CD4-positive, alpha-beta T cell (primary cell): ENCODE results near the gene L3HYPDH. TPM values are rescaled to one million over a fixed set of nuclear protein-coding genes. Genes with fewer than 3 reads are reported as not detected.

Experiments used
- ATAC-seq: fragments of 200-7000 bp; cut with Tn5 transposase; one replicate; pipeline ENCODE4 v1.10.0; 2022; ENCODE audit warnings: mild to moderate bottlenecking; ENCODE audit not compliant: poor library complexity
- CTCF ChIA-PET: fragments of 350-600 bp; sonication (Branson Sonifier 250); formaldehyde crosslinking; loops from one replicate; lab custom pipeline; 2021; ENCODE audit warnings: antibody characterized with exemption, inconsistent platforms; lab: Charles Lee
- POLR2A ChIA-PET: fragments of 350-600 bp; sonication (Branson Sonifier 250); formaldehyde crosslinking; loops from one replicate; lab custom pipeline; 2021; ENCODE audit warnings: antibody characterized with exemption, inconsistent platforms; lab: Charles Lee
- DNase-seq, 14 experiments: peaks; one replicate each; pipeline ENCODE4 v3.0.0-alpha.2; 2013 to 2020; ENCODE audit warnings: mixed read lengths in 2 of 14
- H3K27ac ChIP-seq, 2 donors: one replicate each; pipeline versions ENCODE4 v1.5.1 to v1.7.0; 2013; ENCODE audit warnings: low read length in 2 of 2, low read depth in 1 of 2, mild to moderate bottlenecking in 1 of 2
- H3K27me3 ChIP-seq, 2 experiments: 1 replicate in 1 of 2; 2 replicates in 1 of 2; pipeline versions ENCODE4 v1.6.1 to v1.7.0; 2013; ENCODE audit warnings: low read length in 2 of 2, control low read depth in 1 of 2, mild to moderate bottlenecking in 1 of 2, moderate library complexity in 1 of 2; ENCODE audit not compliant: insufficient read depth in 2 of 2, control insufficient read depth in 1 of 2
- H3K36me3 ChIP-seq: one replicate; pipeline ENCODE4 v1.6.1; 2013; ENCODE audit warnings: low read length, control low read depth; ENCODE audit not compliant: insufficient read depth
- H3K4me1 ChIP-seq: one replicate; pipeline ENCODE4 v1.6.1; 2013; ENCODE audit warnings: low read length, control low read depth; ENCODE audit not compliant: insufficient read depth
- H3K4me3 ChIP-seq: one replicate; pipeline ENCODE4 v1.5.1; 2013; ENCODE audit warnings: mild to moderate bottlenecking, low read length, moderate library complexity
- H3K9me3 ChIP-seq, 2 experiments: 1 replicate in 1 of 2; 2 replicates in 1 of 2; pipeline versions ENCODE4 v1.6.1 to v1.7.0; 2013; ENCODE audit warnings: low read length in 2 of 2, mild to moderate bottlenecking in 2 of 2, control low read depth in 1 of 2, moderate library complexity in 1 of 2; ENCODE audit not compliant: control insufficient read depth in 1 of 2, insufficient read depth in 1 of 2
- H3K27ac Mint-ChIP-seq: one replicate; pipeline ENCODE4 v1.8.0; 2020; ENCODE audit warnings: mixed read lengths
- H3K27me3 Mint-ChIP-seq: one replicate; pipeline ENCODE4 v1.8.0; 2021; ENCODE audit warnings: mixed read lengths
- H3K36me3 Mint-ChIP-seq: one replicate; pipeline ENCODE4 v1.8.0; 2021; ENCODE audit warnings: low read depth, mixed read lengths
- H3K4me1 Mint-ChIP-seq: one replicate; pipeline ENCODE4 v1.8.0; 2021; ENCODE audit warnings: low read depth, mixed read lengths
- H3K4me3 Mint-ChIP-seq: one replicate; pipeline ENCODE4 v1.8.0; 2020; ENCODE audit warnings: mild to moderate bottlenecking, mixed read lengths
- H3K9me3 Mint-ChIP-seq: one replicate; pipeline ENCODE4 v1.8.0; 2020; ENCODE audit warnings: mixed read lengths
- intact Hi-C, 2 experiments: fragments of 100-400 bp; cut with DNase I in 1 of 2; cut with micrococcal nuclease in 1 of 2; formaldehyde crosslinking; loops; one replicate each; pipeline versions ENCODE4 v1.15.1 to v1.9.0; 2023 to 2025; cut with DNase I, micrococcal nuclease
- total RNA-seq, 174 experiments: library from RNA in 2 of 174; stranded (reverse) in 2 of 174; gene quantifications; one replicate each; pipeline ENCODE4 v1.2.3 and lab custom pipeline; 2021 to 2026
- TF ChIP-seq, protein P1 (sequence below): fragments of 200-600 bp; IDR thresholded peaks from one replicate; pipeline ENCODE4 v1.8.0; 2022; ENCODE audit warnings: antibody characterized with exemption, mild to moderate bottlenecking

L3HYPDH gene
- total RNA-seq, 2 experiments from 2014 or later: 10.6 to 11.1 TPM

- H3K9me3 Mint-ChIP-seq: no peaks in the 10 kb centered on the region
- ChIA-PET POLR2A (no interaction called here), CTCF (no interaction called here)
- Histone ChIP-seq H3K36me3 (no peaks in the 10 kb centered on the region), H3K27me3 (peaks cover 4 to 7% of the 10 kb centered on the region in 2 experiments), H3K9me3 (no peaks in the 10 kb centered on the region), H3K4me1 (no peaks in the 10 kb centered on the region), H3K27ac (no peak overlapping the region), H3K4me3 (no peak overlapping the region)
- intact Hi-C loops: loop anchor here in 1 of 2 experiments (2.0 kb wide), 1 partner anchor 14 kb away; no protein-coding TSS in a partner anchor
- ATAC-seq: no peak
- H3K27me3 Mint-ChIP-seq: peaks cover 15% of the 10 kb centered on the region
- no peaks in the 10 kb centered on the region for H3K4me1 Mint-ChIP-seq
- no peak overlapping the region for H3K4me3 Mint-ChIP-seq
- TF ChIP-seq, protein P1, sequence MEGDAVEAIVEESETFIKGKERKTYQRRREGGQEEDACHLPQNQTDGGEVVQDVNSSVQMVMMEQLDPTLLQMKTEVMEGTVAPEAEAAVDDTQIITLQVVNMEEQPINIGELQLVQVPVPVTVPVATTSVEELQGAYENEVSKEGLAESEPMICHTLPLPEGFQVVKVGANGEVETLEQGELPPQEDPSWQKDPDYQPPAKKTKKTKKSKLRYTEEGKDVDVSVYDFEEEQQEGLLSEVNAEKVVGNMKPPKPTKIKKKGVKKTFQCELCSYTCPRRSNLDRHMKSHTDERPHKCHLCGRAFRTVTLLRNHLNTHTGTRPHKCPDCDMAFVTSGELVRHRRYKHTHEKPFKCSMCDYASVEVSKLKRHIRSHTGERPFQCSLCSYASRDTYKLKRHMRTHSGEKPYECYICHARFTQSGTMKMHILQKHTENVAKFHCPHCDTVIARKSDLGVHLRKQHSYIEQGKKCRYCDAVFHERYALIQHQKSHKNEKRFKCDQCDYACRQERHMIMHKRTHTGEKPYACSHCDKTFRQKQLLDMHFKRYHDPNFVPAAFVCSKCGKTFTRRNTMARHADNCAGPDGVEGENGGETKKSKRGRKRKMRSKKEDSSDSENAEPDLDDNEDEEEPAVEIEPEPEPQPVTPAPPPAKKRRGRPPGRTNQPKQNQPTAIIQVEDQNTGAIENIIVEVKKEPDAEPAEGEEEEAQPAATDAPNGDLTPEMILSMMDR: no peak
- no peak for DNase-seq
- no peak overlapping the region for H3K27ac Mint-ChIP-seq
- H3K36me3 Mint-ChIP-seq: no peaks in the 10 kb centered on the region
These were observed 26.8 kb upstream of the L3HYPDH start for GRCh38 chr14:59510966-59511365.

DNA sequence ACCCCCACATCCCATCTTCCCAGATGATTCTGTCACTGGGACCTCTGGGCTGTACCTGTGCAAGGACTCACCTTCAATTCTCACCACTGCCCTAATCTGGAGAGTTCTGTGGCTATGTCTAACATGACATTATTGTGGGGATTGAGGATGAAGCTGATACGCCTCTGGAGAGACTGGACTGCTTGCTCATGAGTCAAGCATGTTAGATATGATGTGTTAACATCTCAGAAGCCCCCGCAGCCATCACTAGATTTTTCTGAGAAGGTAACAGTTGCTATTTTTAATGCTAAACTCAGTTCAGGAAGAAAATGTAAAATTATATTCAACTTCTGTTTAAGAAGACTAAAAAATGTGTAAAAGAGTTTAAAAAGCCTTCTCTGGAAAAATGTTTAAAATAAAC is 25.8 kb upstream of the L3HYPDH start:
- no peaks in the 10 kb centered on the region for H3K4me1 ChIP-seq
- ChIA-PET CTCF (no interaction called here), POLR2A (no interaction called here)
- TF ChIP-seq, protein P1: no peak
- ATAC-seq: no peak
- H3K4me1 Mint-ChIP-seq: no peaks in the 10 kb centered on the region
- H3K27ac ChIP-seq: no peak overlapping the region
- H3K36me3 Mint-ChIP-seq: no peaks in the 10 kb centered on the region
- peaks cover 4 to 7% of the 10 kb centered on the region in 2 experiments for H3K27me3 ChIP-seq
- no peaks in the 10 kb centered on the region for H3K36me3 ChIP-seq
- no peaks in the 10 kb centered on the region for H3K9me3 ChIP-seq
- H3K27ac Mint-ChIP-seq: no peak overlapping the region
- H3K4me3 Mint-ChIP-seq: no peak overlapping the region
- intact Hi-C loops: loop anchor here in 1 of 2 experiments (2.0 kb wide), 1 partner anchor 15 kb away; no protein-coding TSS in a partner anchor
- peaks cover 10% of the 10 kb centered on the region for H3K27me3 Mint-ChIP-seq
- no peak for DNase-seq
- no peak overlapping the region for H3K4me3 ChIP-seq
- H3K9me3 Mint-ChIP-seq: no peaks in the 10 kb centered on the region

GRCh38 chr14:59509101-59509500 is 24.9 kb upstream of the L3HYPDH start:
- no peak overlapping the region for H3K4me3 ChIP-seq
- H3K9me3 ChIP-seq: no peaks in the 10 kb centered on the region
- no peak overlapping the region for H3K4me3 Mint-ChIP-seq
- ChIA-PET POLR2A (no interaction called here), CTCF (no interaction called here)
- no peak overlapping the region for H3K27ac Mint-ChIP-seq
- DNase-seq (no peak), ATAC-seq (no peak)
- H3K27ac ChIP-seq: no peak overlapping the region
- H3K36me3 Mint-ChIP-seq: peaks cover 2% of the 10 kb centered on the region
- H3K9me3 Mint-ChIP-seq: no peaks in the 10 kb centered on the region
- TF ChIP-seq, protein P1: no peak
- intact Hi-C loops: loop anchor here (5.0 kb wide), 3 partner anchors 68 to 678 kb away; partner anchors contain the start of gene CCDC175 (in 1 of the 2)
- no peaks in the 10 kb centered on the region for H3K4me1 ChIP-seq
- peaks cover 4 to 7% of the 10 kb centered on the region in 2 experiments for H3K27me3 ChIP-seq
- peaks cover 9% of the 10 kb centered on the region for H3K4me1 Mint-ChIP-seq
- H3K27me3 Mint-ChIP-seq: peaks cover 10% of the 10 kb centered on the region
- H3K36me3 ChIP-seq: peaks cover 3% of the 10 kb centered on the region
